Activated T-cell treated with anti-CD3 and anti-CD28 coated beads for 48 hours (primary cell): ENCODE measurements around the gene LYAR.

Experiments used
- DNase-seq: peaks from one replicate; pipeline ENCODE4 v3.0.0-alpha.2; 2020; ENCODE audit warnings: low read depth

Gene LYAR, protein sequence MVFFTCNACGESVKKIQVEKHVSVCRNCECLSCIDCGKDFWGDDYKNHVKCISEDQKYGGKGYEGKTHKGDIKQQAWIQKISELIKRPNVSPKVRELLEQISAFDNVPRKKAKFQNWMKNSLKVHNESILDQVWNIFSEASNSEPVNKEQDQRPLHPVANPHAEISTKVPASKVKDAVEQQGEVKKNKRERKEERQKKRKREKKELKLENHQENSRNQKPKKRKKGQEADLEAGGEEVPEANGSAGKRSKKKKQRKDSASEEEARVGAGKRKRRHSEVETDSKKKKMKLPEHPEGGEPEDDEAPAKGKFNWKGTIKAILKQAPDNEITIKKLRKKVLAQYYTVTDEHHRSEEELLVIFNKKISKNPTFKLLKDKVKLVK

DNA sequence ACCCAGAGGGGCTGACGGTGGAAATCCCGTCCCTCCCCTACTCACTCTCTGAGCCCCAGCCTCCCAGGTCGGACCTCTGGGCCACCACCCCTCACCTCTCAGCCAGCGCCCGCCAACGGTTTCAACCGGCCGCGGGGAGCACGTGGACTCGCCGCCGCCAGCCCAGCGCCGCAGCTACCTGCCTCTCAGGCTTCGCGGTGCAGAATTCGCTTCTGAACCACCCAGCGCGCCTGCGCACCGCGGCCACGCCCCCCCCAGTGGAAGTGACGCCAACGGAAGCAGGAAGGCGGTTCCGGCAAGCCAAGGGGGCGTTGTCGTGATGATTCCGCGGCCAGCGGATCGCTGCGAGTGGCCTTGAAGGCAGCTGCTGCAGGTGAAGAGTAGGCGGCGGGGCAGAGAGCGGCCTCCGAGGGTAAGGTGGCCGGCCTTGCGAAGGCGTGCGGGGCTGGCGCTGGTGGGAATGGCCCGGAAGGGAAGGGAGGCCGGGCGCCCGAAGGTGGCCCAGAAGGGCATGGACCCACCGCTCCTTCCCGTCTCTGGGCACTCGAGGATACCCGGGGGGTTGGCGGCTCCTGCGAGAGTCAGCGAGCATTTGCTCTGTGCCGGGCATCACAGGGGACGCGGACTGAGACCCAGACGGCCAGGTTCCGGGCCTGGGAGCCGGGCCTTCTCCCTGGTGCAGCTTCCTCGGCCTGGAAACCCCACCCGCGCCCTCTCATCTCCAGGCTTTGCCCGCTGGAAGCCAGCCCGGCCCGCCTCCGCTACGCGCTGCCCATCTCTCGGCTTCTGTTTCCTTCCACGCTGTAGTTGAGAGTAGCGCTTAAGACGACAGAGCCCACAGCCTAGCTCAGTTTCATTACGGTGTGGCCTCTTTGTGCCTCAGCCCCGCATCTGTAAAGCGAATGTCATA lies at the start of gene LYAR, which contains the start of gene ZBTB49:
LYAR (minus strand) TSS at position 214 of the 910 bp plus-strand sequence. CDS start 6,412 bp downstream, outside the sequence.
ZBTB49 (plus strand) TSS at position 311 of the 910 bp plus-strand sequence. CDS start 9,695 bp downstream, outside the sequence.
- DNase-seq = peak; percentile 95

DNA sequence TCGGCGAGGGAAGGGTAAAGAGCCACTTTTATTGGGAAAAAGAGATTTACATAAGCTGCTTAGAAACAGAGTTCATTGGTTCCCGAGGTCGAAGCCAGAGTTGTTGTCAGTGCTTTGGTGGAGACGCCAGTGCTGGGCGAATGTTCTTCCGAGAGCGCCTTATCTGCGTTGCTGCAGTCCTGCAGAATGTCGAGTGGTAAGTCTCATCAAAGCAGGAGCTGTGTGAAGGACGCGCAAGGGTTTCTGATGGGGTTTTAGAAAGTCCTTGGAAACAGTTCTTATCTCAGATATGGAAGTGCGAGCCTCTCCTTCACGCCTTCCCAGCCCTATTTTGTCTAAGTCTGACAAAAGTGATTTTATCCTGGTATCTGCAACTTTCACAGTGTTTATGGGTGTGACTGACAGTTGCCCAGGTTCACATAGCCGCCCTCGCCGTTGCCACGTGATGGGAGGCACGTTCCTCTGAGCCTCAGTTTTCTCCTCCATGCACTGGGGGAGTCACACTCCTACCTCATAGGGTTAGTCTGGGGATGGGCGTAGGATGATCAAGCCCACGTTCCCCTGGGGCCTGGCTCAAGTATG lies 49.6 kb upstream of the LYAR start:
- no peak for DNase-seq

DNA sequence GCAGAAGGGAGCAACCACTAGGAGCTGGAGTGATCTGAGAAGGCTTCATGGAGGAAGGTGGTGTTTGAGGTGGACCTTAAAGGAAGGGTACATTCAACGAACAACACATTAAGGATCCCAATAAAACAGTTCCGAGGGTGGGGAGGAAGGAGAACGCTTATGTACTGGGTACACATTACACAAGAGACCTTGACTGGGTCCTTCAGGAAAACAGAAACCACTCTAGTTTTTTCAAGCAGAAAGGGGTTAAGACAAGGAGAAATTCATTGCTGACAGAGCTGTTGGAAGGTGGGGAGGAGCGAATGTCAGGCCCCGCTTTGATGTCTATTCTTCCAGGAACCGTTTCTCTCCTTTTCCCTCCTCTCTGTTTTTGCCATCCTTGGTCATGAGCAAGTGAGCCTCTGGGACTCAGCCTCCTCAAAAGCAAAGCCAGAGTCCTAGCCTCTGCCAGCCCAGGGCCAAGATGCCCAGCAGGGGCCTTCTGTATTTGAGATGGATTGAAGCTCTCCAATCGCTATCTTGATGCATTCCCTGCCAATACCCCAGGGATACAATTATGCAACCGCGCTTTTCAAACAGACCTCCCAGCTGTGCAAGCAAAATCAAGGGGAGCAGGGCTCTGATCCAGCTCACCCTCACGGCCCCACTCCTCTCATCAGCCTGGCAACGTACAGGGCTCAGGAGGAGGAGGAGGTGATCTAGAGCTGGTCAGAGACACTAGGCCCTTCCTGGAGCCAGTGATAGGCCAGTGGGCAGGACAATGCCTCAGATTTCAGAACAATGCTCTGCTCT lies 48.5 kb upstream of the LYAR start:
- no peak for DNase-seq

DNA sequence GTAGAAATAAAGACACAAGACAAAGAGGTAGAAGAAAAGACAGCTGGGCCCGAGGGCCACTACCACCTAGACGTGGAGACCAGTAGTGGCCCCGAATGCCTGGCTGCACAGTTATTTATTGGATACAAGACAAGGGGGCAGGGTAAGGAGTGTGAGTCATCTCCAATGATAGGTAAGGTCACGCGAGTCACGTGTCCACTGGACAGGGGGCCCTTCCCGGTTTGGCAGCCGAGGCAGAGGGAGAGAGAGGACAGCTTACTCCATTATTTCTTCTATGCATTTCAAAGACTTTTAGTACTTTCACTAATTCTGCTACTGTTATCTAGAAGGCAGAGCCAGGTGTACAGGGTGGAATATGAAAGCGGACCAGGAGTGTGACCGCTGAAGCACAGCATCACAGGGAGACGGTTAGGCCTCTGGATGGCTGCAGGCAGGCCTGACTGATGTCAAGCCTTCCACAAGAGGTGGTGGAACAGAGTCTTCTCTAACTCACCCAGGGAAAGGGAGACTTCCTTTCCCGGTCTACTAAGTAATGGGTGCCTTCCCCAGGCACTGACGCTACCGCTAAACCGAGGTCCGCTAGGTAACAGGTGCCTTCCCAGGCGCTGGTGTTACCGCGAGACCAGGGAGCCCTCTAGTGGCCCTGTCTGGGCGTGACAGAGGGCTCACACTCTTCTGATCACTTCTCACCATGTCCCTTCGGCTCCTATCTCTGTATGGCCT lies 45.0 kb upstream of the LYAR start:
- peak; percentile 55 for DNase-seq

DNA sequence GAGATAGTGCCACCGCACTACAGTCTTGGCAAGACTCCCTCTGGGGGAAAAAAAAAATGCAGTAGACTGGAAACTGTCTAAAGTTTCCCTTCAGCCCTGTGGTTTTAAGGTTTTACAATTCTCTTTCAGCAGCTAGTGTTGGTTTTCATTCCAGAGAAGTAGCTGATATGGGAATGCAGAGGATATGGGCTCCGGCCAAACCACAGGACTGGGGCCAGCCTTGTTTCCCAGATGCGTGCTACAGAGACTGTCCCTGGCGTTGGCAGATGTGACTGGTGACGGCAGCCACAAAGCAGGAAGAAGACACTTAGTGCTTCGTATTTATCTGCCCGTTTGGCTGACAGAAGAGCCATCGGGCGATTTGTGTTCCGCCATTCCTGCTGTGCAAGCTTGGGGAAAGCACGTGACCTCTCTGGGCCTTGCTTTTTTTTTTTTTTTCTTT lies 43.3 kb upstream of the LYAR start:
- DNase-seq = no peak

DNA sequence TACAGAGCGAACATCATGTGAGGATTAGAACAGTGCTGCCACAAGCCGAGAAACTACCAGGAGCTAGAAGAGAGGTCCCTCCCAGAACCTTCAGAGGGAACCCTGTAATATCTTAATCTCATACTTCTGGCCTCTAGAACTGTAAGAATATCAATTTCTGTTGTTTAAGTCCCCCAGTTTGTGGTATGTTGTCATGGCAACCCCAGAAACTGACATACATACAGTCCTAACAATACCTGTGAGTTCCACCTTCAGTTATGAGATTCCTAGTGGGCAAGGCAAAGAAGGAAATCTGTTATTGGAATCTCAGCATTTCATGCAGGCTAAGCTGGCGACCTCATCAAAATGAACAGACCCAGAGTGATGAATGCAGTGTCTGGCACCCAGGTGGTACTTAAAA lies 42.6 kb upstream of the LYAR start:
- DNase-seq = no peak

DNA sequence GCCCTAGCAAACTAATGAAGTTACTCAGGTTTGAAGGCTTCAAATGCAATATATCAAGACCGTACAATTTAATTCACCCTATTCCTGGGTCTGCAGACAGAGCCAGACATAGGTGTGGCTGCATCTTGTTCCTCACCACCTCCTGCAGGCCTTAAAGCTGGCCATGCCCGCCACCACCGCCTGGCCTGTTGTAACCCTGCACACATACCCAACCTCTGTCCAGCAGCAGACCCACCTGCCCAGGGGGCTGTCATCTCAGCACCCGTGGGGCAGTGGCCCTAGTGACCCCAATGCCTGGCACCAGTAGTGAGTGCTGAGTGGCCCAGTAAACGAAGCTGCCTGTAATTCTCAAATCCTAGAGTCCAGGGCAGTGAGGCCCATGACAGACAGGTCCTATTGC lies 40.8 kb upstream of the LYAR start:
- DNase-seq = no peak

DNA sequence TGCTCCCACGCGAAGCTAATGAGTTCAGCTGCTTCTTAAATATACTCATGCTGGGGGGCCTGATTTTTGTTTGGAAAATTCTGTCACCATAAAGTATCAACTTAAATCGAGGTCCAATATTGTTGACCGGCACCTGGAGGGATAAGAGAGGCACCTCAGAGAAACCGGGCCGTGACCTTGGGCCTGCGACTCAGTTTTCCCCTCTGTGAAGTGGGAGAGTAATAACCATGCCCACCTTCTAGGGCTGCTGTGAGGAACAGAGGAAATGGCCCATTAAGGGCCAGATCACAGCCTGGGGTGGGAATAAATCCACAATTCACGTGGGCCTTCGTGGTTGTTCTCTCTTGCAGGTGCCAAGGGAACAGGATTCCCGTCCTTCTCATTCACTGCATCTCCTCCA lies 39.5 kb upstream of the LYAR start:
- DNase-seq = no peak

DNA sequence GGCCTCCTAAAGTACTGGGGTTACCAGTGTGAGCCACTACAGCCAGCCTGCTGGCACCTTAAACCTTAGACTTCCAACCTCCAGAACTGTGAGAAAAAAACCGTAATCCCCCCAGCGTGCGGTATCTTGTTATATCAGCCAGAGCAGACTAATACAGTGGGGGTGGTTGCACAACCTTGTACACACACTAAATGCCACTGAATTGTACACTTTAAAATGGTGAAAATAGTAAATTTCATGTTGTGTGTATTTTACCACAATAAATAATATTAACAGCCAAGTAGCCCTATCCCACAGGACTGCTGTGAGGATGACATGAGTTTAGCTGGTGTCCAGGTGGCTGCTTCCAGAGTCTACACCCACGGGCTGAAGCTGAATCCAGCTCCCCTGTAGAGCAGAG lies 38.9 kb upstream of the LYAR start:
- no peak for DNase-seq

DNA sequence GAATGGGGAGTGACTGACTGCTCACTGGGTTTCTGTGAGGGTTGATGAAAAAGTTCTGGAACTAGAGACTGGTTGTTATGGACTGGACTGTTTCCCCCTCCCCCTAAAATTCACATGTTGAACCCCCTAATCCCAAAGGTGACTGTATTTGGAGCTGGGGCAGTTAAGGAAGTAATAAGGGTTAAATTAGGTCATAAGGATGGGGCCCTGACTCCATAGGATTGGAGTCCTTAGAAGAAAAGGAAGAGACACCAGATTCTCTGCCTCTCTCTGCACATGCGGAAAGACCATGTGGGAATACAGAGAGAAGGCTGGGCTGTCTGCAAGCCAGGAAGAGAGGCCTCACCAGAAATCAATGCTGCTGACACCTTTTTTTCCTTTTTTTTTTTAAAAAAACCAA lies 38.3 kb upstream of the LYAR start:
- DNase-seq = no peak

DNA sequence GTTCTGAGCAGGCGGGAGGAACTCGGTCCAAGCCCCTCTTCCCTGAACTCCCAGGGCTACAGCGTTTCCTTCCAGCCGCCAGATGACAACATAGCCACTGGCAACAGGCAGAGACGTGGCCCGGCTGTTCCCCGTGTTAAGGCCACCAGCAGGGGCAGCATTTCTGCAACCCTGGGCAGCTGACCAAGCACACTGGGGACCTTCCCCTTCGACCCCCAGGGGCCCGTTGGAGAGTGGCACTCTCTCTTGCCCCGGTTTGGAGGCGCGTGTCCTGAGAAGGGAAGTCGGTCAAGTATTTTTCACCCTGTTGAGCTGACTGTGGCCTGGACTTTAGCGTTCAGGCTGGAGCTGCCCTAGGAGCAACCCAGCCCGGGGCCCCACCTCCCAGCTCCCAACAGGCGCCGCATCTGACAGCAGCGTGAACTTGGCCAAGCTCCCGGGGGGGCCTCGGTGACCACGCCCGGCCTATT lies 37.7 kb upstream of the LYAR start:
- DNase-seq = no peak

DNA sequence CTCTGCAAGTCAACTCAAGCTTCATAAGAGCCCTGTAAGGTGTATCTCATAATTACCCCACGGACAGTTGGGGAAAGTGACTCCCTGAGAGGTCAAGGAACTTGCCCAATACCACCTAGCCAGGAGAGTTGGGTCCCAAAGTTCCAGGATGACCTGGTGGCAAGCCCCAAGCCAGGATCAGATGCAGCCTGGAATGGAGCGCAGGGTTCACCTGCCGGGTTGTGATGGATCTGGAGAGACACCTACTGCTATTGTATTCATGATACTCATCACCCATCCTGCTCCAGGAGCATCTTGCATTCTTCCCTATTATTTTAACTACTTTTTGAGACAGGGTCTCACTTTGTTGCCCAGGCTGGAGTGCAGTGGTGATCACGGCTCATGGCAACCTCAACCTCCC lies 36.2 kb upstream of the LYAR start:
- no peak for DNase-seq

DNA sequence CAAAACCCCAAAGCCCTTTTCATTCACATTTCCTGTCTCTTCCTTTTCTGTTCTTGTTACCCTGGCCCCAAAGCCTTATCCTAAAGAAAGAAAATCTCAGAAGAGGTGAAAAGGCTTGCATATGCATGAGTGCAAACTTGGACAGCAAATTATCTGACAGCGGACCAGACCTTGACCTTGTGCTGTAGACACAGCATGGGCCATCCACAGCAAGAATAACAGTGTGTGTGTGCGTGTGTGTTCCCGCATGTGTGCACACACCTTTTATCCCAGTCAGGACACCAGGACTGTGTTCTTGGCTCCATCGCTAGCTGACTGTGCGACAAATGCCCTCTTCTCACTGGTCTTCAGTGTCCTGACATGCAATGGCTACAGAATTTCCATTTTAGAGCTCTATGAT lies 35.4 kb upstream of the LYAR start:
- DNase-seq = no peak

DNA sequence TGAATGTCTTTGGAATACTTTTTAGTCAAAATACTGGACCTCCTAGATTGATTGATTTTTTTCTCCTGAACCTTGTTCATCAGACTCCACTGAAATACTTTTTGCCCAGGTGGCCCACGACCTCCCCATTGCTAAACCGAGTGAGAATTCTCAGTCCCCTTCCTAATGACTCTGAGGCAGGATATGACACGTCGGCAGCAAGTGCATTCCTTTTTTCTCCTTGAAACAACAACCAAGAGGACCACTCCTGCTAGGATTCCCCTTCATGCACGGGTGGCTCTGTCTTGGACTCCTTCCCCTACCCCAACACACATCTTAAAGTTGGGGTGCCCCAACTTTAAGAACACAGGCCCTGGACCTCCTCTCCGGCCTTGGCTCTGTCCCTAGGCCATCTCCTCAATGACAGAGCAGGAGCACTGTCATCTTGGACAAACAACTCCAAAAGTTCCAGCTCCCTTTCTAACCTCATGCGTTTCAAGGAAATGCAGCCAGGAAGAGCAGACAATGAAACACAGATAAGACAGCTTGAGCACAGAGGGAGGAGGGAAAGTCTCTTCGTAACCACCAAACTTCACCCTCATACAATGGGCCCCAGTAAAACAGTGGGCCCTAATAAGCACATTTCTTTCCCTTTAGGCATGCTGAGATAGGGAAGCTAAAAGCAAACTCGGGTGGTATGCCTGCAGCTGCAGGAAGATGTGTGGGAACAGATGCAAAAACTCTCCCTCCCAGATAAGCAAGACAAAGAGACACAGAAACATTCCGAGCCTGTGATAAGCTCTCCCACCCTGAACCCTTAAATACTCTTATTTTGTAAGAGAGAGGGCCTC lies 34.0 kb upstream of the LYAR start:
- no peak for DNase-seq

DNA sequence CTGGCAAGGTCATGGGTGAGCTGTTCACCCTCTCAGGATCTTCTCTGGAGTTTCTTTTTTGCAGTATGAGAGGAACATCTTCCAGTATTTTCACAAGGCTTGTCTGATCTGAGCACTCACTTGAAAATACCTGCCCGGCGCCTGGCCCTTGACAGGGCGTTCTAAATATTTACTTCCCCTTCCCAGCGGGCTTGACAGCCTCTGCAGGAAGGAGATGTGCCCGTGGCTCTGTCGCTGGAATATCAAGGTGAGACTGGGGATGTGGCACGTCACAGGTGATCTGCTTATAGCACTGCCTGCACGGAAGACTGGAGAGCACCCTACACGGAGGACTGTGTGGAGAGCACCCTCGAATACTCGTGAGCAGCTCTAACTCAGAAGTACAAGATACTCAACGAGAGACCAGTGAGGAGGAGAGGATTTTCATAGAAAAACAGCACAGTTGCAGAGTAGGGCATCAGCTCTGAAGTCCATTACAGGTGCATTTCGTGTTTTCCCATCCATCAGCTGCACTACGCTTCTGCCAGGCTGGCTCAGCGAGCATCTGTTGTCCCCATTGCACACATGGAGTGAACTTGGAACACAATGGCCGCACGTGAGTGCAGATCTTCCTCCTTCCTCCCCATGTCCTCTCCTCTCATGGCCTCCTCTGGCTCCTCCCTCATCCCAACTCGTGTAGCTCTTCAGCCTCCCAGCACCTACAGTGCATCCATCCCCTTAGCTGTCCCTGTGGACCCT lies 32.2 kb upstream of the LYAR start:
- DNase-seq = no peak

DNA sequence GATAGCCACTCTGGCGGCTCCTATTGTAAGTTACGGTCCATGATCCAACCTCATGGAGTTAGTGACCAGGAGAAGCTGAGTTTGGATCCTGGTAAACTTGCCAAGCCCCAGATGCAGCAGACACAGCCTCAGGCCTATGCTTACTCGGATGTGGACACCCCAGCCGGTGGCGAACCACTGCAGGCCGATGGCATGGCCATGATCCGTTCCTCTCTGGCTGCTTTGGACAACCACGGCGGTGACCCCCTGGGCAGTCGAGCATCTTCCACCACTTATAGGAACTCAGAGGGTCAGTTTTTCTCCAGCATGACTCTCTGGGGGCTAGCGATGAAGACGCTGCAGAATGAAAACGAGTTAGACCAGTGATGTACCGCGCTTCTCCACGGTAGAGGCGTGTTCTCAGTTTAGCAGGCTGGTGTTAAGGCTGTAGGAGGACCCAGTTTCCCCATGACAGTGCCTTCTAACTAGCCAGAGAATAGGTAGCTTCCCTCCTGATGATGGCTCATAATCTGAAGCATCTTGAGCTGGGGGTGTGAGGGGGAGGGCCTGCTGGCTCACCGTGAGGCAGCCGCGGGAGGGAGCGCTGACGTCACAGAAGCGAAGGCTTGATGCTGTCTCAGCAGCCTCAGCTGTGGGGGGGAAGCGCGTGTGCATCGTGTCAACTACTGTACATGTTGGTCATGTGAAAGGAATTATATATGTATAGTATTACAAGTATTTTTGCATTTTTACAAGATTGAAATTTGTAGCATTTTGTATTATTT lies 31.2 kb upstream of the LYAR start:
- DNase-seq = no peak

DNA sequence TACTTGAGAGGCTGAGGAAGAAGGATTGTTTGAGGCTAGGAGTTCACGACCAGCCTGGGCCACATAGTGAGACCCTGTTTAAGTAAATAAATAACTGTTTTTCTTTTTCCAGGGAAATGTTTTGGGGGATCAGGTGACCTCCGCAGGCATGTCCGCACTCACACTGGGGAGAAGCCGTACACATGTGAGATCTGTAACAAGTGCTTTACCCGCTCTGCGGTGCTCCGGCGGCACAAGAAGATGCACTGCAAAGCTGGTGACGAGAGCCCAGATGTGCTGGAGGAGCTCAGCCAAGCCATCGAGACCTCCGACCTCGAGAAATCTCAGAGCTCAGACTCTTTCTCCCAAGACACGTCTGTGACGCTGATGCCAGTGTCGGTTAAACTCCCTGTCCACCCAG lies 30.6 kb upstream of the LYAR start:
- no peak for DNase-seq

DNA sequence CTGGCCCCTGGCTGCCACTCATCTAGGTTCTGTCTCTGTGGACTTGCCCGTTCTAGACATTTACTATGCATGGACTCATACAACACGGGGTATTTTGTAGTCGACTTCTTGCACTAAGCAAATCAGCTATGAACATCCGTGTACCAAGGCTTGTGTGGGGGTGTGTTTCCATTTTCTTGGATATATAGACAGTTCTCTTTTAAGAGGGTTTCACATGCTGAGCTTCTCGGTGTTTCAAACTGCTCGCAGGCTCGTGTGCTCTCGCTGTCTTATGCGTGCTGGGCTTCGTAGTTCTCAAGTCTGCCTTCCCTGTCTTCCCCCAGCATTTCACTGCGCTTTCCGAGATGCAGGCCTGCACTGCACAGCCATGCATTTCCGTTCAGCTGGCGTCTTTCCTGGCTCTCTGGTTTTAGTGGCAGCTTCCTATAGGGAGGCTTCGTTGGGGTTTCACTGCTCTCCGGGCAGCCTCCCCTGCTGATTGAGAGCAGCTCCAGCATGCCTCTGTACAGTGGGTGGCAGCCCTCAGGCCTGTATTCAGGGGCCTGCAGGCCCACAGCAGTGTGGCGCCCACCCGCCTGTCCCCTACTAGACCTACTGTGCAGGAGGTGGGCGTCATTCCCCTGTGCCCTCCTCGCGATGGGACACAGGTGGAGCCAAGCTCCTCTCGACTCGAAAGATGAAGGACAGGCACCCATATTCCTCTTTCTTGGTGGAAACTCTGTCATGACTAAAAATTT lies 27.7 kb upstream of the LYAR start:
- DNase-seq = no peak
